MM.1S (cell line): Measurements from ENCODE around the gene AGPAT2.

Experiments used
- EZH2 ChIP-seq: fragments of 300-600 bp; sonication (generic); optimal IDR thresholded peaks from 2 replicates; pipeline ENCODE3; 2017; ENCODE audit warnings: low read depth, mild to moderate bottlenecking, antibody characterized with exemption, low read length, mixed read lengths
- EZH2phosphoT487 ChIP-seq: fragments of 300-600 bp; sonication (generic); IDR thresholded peaks from 2 replicates; pipeline ENCODE4 v1.6.1; 2018; ENCODE audit warnings: antibody characterized with exemption, low read length
- TF ChIP-seq, protein P1 (sequence below): fragments of 300-600 bp; sonication (generic); IDR thresholded peaks from 2 replicates; pipeline ENCODE4 v1.5.1; 2016; ENCODE audit warnings: antibody characterized with exemption, low read length, mixed read lengths

DNA sequence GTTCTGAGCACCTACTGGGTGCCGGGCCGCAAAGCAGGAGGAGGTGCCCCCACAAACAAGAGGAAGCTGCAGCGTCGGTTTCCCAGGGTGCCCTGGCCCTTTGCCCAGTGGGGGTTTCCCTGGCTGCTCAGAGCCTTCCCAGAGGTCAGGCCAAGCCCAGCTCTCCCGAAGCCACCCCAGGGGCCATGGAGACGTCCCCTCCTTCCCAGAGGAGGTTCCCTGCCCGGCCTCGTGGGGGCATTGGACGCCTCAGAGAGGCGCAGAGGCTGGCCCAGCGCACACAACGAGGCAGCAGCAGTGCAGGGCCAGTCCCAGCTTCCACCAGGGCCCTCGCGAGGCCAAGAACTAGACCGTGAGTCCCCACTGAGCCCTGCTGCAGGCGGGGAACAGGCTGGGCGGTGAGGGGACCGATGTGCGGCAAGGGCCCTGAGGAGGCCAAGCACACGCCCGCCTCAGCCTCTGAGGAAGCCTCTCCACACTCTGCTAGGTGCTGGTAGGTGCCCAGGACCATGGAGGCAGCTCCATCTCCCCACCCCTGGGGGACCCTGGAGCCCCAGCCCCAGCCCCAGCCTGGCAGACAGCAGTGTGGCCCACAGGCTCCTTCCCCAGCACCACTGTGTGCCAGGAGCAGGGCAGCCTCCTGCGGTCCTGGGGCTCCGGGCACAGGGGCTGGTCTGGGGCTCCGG lies 32.1 kb upstream of the AGPAT2 start:
- no peak for TF ChIP-seq EZH2
- TF ChIP-seq, protein P1, sequence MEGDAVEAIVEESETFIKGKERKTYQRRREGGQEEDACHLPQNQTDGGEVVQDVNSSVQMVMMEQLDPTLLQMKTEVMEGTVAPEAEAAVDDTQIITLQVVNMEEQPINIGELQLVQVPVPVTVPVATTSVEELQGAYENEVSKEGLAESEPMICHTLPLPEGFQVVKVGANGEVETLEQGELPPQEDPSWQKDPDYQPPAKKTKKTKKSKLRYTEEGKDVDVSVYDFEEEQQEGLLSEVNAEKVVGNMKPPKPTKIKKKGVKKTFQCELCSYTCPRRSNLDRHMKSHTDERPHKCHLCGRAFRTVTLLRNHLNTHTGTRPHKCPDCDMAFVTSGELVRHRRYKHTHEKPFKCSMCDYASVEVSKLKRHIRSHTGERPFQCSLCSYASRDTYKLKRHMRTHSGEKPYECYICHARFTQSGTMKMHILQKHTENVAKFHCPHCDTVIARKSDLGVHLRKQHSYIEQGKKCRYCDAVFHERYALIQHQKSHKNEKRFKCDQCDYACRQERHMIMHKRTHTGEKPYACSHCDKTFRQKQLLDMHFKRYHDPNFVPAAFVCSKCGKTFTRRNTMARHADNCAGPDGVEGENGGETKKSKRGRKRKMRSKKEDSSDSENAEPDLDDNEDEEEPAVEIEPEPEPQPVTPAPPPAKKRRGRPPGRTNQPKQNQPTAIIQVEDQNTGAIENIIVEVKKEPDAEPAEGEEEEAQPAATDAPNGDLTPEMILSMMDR: no peak
- no peak for TF ChIP-seq EZH2phosphoT487
